SK-N-MC (cell line): ENCODE data around the gene C2orf80.

Experiments
- EZH2 ChIP-seq: fragments of 200-600 bp; sonication (generic); IDR thresholded peaks from one replicate; pipeline ENCODE4 v1.6.1; 2017; ENCODE audit warnings: antibody characterized with exemption
- POLR2AphosphoS5 ChIP-seq: IDR thresholded peaks from 2 replicates; pipeline ENCODE4 v1.6.1; 2012; ENCODE audit warnings: mild to moderate bottlenecking, low read depth, low read length, borderline replicate concordance

GRCh38 chr2:208189810-208190503 lies at the start of gene C2orf80:
- no peak for TF ChIP-seq EZH2
- no peak for TF ChIP-seq POLR2AphosphoS5
